GM10266 (cell line): ENCODE data around the gene PDE1C.

Source experiments
- DNase-seq: peaks from one replicate; pipeline ENCODE4 v3.0.0; 2012; ENCODE audit errors: extremely low spot score
- TF ChIP-seq, protein P1 (sequence below): IDR thresholded peaks from 2 replicates; pipeline ENCODE4 v1.5.1; 2012; ENCODE audit warnings: mild to moderate bottlenecking, low read depth; ENCODE audit not compliant: control insufficient read depth, insufficient read depth; ENCODE audit errors: missing control alignments

PDE1C gene

DNA sequence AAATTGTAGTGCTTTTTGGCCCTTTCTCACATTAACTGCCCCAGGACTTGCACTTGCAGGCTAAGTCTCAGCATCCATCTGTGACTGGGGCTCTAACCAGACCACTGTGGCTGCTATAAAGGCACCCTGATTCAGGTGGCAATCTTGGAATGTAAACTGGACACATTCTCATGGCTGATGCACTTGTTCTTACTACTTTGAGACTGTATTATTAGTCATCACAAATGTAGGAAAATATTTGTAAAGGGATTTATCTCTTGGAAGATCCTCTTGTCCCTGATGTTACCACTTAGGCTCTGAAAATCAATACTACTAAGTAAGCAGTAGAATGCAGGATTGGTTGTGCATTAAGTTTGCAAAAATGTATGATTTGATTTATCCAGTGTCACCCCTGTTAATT is 25.0 kb downstream of the PDE1C start:
- TF ChIP-seq, protein P1, sequence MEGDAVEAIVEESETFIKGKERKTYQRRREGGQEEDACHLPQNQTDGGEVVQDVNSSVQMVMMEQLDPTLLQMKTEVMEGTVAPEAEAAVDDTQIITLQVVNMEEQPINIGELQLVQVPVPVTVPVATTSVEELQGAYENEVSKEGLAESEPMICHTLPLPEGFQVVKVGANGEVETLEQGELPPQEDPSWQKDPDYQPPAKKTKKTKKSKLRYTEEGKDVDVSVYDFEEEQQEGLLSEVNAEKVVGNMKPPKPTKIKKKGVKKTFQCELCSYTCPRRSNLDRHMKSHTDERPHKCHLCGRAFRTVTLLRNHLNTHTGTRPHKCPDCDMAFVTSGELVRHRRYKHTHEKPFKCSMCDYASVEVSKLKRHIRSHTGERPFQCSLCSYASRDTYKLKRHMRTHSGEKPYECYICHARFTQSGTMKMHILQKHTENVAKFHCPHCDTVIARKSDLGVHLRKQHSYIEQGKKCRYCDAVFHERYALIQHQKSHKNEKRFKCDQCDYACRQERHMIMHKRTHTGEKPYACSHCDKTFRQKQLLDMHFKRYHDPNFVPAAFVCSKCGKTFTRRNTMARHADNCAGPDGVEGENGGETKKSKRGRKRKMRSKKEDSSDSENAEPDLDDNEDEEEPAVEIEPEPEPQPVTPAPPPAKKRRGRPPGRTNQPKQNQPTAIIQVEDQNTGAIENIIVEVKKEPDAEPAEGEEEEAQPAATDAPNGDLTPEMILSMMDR, result no peak
- DNase-seq, result no peak

DNA sequence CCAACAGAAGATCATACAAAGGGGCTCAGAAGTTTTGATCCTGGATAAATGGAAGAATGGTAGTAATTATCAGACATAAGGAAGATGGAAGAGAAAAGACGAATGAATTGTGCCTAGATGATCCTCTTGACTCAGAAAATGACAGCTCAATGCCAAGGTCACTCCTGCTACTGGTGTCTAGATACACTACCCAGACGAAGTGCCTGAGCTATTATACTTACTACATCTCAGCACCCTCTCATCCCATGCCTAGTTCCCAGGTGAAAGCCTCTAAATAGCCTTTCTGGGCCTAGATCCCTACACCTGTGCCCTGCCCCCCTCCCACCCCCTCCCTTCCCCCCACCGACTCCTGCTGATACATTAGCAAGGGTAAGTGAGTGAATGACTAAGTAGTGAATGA is 25.5 kb downstream of the PDE1C start:
- TF ChIP-seq, protein P1, result no peak
- no peak for DNase-seq

DNA sequence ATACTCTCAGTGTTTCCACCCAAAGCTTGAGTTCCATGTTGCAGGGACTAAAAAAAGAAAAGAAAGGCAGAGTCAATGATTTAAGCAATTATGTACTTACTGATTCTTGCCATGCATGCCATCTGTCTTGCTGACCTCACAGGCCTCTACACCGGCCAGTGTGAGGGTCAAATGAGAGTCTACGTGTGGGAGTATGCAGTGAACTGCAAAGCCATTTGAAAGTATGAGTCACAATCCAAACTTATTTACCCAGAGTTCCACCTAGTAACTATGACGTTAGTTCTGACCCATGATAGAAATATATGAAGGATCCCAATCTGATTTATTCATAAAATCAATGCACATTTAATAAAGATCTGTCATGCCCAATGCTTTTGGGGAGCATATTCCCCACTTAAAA is 26.5 kb downstream of the PDE1C start:
- no peak for DNase-seq

DNA sequence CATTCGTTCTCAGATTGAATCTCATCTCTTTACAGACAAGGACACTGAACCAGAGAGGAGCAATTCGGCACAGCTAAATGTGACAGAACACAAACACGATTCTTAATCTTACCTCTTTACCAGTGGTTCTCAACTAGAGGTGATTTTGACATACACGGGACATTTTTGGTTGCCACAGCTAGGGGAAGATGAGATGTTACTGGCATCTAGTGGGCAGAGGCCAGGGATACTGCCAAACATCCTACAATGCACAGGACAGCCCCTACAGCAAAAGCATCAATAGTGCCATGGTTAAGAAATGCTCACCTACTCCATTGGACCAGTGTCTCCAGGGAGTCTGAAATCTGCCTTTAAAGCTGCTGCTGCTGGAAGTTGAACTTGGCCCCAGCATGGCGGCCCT is 27.3 kb downstream of the PDE1C start:
- no peak for DNase-seq

More for the DNA sequence above, 26.5 kb downstream of the PDE1C start:
- TF ChIP-seq, protein P1, result no peak

DNA sequence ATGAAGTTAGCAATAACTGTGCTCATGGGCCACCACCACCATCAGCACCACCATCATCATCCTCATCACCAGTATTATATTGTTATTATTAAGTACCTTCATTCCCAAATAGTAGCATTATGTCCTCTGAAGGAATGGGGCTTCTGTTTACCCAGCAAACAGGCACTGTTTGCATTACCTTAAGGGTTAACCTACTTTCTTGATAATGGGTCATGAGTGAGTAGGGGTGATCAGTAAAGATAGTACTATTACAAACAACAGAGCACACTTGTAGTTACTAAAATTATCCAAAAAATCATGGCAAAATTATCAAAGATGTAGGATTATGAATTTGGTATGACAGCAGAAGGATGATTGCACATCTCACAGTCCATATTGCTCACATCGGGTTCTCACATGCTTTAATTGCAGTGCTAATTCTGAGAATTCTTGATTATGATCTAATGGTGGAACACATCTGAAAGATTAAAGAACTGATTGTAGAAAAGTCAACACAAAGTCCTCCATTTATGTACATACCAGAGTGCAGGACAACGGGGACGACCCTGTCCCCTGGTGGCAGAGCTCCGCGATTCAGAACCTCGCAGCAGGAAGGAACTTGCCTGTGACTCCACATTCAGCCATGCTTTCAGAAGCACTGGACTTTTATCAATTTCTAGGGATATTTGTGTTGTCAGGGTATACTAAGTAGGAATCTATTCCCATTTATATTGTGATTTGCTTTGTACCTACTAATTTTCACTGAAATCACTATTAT is 31.0 kb downstream of the PDE1C start:
- no peak for DNase-seq
- TF ChIP-seq, protein P1, result no peak

More for the DNA sequence above, 27.3 kb downstream of the PDE1C start:
- TF ChIP-seq, protein P1, result no peak

DNA sequence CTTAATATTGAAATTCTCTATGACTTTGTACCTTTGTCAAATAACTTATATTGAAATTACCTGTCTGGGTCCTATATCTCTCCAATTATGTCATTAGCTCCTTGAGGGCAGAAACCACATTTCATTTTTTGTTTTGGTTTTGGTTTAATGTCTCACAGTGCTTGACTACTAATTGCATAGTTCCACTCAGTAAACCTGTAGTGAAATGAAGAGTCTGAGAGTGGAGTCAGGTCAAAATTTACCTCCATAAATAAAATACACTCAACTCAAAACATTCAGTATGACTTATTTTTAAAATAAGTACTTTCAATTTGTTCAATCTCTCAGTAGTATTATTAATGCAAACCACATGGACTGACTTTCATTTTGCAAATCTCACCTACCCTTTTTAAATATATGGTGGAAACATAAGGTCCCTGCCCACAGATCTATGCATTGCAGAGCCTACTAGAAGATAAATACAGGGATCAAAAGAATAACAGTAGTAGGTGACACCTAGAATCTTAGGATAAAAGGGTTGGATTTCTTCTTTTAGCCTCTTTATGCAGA is 32.5 kb downstream of the PDE1C start:
- TF ChIP-seq, protein P1, result no peak

DNA sequence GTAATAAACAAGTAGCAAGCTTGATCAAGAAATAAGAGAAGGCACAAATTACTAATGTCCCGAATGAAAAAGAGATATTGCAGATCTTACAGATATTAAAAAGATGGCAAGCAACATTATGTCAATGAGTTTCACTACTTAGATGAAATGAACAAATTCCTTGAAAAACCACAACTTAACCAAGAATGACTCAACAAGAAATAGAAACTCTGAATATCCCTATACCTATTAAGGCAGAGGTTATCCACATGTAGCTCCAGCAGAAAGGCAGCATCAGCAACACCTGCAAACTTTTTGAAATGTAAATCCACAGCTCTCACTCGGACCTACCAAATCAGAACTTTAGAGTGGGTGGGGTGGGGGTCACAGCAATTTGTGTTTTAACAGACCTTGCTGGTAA is 33.6 kb downstream of the PDE1C start:
- no peak for DNase-seq
- TF ChIP-seq, protein P1, result no peak

More for the DNA sequence above, 32.5 kb downstream of the PDE1C start:
- DNase-seq, result no peak
